HG02870 (cell line): ENCODE measurements around the gene STK40.

Source experiments
- ATAC-seq: cut with Tn5 transposase; IDR thresholded peaks from one replicate; pipeline ENCODE4 v1.9.1; 2021; ENCODE audit warnings: mild to moderate bottlenecking, moderate library complexity; ENCODE audit not compliant: unreplicated experiment

The STK40 gene

DNA sequence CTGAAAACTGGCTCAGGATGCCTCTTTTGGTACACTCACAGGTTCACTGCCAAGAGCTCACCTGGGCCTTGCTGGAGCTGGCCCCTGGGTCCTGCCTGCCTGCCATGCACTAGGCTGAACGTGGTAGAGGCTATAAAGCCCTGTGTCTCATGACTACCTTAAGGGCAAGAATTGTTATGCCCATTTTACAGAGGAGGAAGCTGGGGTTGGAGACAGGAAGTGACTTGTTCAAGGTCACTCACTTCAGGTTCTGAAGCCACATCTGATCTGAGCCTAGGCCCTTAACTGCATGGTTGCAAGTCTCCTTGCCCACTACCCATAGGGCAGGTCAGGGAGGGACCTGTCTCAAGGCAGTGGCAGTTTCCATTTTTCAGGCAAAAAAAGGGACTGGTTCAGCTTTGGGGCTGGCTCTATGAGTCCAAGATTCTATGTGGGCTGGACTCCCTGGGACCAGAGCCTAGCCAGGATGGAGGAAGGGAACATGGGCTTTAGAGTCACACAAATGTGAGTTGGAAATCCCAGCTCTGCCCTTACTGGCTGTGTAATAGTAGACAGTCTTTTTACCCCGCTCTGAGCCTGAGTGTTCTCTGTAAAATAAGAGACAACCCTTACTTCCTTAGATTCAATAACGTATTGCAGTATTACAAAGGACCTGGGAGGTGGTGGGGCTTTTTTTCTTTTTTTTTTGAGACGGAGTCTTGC lies 7.8 kb downstream of the STK40 start:
- no peak for ATAC-seq

DNA sequence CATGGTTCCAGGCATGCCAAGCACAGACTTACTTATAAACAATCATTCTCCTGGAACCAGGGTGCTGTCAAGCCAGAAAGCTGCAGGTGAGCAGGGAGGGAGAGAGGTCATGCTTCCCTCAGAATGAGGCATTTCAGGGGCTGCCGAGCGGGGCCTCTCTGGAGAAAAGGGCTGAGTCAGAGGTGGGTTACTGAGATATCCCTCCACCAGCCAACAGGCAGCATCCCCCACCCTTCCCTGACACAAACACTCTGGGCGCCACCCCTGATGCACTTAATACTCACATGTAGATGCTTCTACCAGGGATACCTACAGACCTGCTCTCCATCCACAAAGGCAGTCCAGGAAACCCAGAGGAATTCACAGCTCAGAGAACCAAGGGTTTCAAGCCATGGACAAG lies 13.1 kb downstream of the STK40 start:
- no peak for ATAC-seq

DNA sequence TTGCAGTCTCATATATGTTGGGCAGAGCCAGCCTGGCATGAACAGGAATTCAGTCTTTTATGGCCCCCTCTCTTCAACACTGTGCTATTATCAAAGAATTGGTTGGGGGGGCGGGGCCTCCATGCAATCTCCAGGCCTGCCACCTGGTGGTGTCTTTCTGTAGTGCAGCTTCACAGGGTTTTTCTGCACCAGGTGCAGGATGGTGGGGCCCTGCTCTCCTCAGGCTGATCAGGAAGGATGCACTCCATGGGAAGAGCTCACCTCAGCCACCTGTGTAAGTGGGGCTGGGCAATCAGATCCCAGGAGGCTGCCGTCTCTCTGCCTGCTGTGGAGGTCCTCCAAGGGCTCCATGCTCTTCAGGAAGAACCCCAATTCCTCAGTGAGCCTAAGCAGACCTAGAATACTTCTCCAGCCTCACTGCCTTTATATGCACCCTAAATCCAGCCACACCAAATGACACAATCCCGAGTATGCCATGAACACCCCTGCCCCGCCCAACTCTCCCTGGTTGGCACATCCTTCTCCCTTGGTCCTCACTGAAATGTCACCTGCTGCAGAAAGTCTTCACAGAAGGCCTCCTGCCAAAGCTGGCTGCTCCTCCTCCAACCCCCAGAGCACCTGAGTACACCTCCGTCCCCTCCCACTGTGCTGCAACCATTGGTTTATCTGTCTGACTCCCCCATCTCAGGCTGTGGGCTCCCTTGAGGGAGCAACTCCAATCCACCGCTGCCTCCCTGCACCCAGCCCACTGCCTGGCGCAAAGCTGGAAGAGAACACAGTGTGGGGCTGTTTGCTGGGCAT lies 16.5 kb downstream of the STK40 start:
- no peak for ATAC-seq

DNA sequence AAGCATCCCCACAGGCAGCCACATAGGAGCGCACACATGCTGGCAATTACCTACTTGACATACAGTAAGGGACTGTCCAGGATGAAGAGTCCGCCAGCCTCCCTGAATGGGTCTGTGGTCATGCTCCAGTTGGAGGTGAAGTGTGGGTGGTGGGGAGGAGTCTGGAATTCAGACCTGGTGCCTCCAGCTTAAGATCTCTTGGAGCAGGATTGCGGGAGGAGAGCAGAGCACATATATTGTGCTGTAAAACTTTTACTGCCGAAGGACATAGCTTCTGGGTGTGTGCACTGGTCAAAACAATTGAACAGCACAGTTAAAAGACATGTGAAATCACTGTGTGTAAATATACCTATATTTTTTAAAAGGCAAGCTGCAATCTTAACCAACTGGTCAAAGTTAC lies 17.9 kb downstream of the STK40 start:
- no peak for ATAC-seq

DNA sequence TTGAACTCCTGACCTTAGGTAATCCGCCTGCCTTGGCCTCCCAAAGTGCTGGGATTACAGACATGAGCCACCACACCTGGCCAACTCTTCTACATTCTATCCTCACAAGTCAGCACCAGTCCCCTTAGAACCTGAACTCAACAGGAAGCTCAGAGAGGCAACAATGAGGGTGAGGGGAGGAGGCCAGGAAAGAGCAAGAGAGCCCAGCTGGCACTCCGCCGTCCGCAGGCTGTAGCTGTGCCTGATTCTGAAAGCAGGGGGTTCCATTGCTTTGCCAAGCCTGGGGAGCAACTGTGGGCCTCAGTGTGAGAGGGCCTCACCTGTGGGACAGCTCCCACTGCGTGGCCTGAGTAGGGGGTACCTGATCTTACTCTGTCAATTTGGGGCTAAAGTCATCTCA lies 18.7 kb downstream of the STK40 start:
- ATAC-seq: no peak

DNA sequence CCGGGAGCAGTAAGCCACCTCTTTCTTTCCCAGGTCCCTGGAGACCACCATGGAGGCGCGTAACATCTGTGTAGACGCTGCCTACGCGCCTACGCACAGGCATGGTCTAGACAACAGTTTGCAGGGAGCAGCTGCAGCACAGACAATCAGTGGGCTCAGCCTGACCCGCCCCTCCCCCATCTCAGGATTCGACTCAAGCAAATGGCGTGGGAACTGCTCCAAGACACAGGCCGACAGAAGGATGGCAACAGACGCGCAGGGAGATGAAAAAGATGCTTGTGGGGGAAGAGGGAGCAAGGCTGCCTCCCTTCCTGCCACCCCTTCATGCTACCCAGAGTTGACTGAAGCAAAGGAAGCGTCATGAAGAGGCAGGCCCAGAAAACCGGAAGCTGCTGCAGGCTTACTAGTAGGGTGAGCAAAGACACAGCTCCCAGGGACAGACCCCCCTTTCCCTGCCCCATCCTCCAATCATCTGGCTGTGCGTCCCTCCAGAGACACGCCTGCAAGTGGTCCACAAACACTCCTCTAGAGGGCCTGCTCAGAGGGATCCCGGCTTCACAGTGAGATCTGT lies 19.5 kb downstream of the STK40 start:
- no peak for ATAC-seq

DNA sequence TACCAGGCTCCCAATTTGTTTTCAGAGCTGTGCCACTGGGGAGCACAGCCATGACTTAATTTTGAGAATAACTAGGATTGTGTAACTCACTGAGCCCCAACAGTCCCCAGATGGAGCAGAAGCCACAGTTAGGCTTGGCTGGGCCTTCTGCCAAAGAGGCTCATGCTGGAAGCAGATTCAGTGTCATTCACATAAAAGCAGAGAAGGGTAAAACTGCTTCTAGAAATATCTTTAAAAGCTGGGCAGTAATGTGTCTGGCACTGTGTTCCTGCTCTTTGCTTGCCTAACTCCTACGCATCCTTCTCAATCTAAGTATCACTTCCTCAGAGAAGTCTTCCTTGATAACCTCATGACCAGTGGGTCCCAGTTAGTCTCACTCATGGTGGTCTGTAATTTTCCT lies 20.3 kb downstream of the STK40 start:
- ATAC-seq: no peak

DNA sequence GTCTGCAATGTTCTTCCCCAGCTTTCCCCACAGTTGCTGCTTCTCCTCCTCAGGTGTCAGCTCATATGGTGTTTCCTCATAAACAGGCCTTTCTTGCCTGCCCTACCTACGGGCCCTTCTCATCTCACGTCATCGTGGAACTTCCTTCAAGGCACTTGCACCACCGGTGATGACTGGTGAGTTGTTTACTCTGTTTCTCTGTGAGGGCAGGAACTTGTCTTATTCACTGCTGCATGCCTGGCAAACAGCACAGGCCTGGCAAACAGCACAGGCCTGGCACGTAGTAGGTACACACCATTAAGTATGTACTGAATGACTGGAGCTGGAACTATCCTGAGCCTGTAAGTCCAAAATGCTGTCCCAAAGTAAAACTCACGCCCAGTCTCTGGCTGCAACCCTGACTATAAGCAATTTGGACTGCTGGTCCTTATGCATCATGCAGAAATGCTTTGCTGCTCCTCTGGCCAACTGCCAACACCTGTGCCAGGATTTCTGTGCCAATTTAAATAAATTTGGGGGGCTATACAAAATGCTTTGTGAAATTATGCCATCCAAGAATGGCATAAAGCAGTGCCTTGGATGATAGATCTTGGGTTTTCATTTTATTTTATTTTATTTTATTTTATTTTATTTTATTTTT lies 25.7 kb downstream of the STK40 start:
- ATAC-seq: no peak

DNA sequence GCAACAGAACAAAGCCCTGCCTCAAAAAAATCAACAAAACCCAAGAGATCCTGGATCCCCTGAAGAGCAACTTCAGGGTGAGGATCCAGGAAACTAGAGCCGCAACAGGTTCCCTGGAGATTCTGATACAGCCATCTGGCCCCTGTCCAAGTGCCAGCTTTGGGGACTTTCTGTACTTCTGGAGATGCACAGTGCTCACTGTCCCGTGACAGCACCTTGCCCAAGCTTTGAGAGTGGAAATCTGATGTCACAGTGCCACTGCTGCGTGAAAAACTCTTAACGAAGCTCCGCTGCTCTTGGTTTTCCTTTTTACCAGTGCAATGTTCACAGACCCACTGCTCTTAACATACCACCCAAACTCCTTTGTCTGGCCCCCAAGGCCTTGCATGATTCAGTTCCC lies 26.3 kb downstream of the STK40 start:
- ATAC-seq: no peak

DNA sequence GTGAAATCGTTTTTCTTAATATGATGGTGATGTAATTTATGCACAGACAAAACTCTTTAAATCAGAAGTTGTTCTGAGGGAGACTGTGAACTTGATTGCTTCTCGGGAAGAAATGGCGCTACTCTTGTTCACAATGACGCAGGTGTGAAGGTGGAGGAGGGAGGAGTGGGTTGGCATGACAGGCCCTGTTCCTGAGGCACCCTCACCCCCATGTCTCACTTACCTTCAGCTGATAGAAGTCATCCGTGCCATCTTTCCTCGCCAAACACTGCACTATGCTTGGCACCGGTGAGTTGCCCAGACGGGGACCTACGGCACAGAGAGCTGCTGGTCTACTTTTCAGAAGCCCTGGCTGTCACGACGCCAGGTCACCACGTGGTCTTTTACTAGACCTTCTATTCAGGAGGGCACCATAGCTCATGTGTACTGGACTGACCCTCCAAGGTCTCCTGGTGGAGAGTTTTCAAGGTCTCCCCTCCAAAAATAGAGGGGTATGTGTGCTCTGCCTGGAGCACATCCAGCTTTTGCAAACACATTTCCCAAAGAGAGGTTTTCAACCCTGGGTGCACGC lies 27.1 kb downstream of the STK40 start:
- ATAC-seq: no peak

DNA sequence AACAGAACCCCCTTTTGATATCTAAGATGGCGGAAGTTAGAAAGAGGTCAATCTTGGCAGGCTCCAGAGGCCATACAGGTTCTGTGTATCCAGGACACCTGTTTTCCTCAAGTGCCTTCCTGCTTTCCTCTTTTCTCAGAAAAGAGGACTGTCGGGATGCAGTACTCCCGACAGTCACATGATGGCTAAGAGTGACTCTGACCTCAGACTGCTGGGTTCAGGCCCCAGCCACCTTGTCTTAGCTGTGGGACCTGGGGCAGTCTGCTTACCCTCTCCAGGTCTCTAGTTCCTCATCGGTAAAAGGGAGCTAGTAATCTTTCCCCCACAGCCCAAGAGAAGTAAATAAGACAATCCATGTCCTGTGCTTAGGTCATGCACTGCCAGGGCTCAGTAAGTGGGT lies 29.9 kb downstream of the STK40 start:
- ATAC-seq: no peak

DNA sequence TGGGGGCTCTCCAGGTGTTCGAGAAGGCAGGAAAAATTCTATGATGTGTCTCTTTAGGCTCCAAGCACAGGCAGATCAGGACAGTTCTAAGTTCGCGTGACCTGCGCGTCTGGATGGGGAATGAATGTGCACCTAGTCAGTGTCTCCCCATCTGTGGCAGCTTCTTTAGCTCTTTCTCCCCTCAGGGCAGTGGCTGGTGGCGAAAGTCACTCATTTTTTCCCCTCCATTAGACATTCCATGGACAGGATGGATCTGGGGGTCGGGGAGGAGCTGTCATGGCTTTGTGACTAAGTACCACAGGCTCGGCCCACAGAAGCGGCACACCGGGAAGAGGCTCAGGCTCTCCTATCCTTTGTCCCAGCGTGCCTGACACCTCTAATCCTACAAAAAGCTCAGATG lies 31.2 kb downstream of the STK40 start:
- ATAC-seq: no peak

DNA sequence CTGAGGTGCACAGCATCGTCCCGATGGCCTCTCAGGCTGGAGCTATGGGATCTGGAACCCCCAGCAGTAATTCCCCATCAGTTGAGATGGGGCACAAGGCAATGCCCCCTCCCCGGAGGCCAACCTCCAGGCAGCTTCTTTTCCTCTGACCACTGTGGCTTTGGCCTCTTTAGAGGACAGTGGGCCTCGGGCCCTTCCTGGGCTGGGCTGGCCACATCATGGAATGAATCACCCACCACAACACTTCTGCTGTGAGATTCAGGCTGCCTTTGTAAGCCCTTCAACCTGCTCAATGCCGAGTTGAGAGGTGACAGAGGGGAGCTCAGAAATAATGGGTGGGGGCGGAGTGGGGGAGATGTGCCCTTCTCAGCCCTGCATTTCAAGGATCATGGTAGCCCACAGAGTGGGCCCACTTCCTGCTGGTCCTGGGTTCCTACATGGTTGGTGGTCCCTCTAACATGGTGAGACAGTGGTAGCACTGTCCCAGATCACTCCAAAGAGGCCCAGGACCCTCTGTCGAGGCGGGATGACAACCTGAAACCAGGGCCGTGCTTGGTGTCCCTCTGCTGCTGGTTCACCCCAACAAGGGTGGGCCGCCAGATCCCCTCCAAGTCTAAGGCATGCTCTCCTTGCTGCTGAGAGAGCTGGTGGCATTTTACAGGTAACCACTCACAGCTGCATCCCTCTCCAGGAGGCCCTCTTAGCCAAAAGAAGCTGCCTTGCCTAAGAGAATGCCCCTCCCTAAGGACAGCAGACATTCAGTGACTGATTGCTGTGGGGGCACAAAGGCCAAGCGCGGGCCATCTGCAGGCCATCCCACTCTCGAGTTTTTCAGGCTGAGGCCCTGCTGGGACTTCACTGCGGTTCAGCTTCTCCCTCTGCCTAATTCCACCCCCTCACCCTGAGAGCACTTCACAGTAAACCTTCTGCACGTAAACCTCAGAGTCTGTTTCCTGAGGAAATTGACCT lies 32.5 kb downstream of the STK40 start:
- ATAC-seq: no peak

DNA sequence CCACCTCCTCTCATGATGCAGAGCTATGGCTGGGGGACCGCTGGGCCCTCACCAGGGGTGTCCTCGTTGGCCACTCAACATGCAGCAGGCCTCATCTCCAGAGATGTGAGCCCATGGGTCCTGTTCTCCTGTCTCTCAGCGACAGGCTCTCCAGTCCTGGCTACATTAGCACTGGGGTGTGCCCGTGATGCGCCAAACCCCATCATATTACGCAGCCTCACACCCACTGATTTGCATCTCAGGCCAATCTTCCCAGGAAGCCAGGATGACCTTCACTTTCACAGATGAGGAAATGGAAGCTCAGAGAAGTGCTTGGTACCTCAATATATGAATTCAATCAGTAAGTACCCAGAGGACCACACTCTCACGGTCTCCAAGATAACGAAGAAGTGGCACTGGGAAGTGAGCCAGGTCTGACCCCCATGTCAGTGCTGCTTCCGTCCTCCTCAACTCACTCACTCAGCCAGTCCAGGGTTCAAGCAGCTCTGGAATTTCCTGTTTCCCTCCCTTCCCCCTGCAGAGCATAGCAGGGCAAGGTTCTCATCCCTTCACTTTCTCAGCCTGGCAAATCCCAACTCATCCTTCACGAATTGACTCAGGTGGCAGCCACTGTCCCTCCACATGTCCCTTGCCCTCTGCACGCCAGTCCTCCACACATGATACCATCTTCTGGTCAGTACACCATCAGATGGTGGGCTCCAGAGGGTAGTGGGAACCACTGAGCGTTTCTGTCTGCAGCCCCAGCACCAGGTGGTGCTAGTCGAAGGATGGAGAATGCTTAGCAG lies 33.4 kb downstream of the STK40 start:
- ATAC-seq: no peak

DNA sequence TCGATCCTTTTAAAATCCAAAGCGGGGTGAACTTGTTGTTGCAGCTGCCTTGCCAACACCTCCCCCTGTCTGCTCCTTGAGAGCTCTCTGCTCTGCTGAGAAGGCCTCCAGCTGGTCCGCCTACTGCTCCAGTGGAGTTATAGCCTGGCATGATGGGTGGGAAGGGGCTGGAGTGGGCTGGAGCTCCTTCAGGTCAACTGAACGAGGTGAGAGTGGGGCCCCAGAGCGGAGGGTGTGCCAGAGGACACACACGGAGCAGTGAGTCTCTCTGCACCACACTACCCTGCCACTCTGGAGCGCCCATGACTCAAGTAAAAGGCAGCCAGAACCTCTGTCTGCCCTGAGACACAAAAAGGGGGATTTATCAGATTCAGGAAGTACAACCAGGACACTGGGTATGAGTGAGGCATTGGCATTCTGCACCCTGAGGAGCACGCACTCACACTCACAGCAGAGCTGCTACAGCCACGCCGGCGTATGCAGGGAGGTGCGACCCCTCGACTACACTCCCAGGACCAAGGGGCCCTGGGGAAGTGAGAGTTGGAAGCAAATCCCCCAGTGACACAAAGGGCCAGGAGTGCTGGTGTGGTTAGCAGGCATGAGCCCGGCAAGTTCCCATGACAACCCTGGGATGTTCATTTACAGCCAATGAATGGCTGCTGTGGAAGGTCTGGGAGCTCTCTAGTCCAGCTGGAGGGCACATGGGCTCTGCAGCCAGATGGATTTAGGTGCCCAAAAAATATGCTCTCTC lies 34.3 kb downstream of the STK40 start:
- no peak for ATAC-seq

DNA sequence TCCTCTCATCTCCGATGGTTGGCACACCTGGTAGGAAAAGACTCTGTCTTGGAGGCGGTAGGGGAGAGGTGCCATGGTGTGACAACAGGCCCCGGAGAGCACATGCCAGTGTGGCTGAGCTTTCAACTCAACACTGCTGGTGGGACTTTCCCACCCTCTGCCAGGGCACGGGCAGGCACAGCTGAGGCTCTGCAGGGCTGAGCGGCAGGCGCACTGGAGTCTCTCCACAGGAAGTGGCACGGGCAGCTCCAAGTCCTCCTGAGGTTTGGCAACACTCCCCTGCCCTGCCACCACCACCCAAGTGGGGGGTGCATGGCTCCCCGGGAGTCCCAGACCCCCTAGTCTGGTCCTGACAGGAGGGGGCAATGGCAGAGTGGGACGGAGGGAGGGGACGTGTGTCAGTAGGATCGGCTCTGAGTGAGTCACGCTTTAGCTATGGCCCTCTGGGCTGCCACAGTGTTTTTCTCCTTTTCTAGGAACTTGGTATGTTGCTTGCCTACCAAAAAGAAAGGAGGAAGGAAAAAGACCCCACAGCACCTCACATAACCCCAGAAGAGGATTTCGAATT lies 35.0 kb downstream of the STK40 start:
- no peak for ATAC-seq

DNA sequence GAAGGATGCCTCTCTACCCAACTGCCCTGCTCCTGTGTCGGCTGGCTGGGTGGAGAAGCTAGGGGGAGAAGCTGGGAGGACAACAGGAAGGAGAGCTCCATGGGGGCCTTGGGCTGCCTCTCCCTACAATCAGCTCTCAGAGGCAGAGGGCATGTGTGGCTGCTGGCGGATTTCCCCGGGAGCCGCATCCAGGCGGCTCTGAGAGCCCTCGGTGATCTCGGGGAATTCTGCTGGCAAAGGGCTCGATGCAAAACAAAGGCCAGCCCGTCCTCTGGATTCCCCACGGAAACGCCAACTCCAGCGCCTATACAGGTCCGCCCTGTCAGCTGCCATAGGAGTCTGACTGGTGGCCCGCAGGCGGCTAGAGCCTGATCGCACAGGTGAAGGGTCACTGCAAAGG lies 35.9 kb downstream of the STK40 start:
- ATAC-seq: no peak

DNA sequence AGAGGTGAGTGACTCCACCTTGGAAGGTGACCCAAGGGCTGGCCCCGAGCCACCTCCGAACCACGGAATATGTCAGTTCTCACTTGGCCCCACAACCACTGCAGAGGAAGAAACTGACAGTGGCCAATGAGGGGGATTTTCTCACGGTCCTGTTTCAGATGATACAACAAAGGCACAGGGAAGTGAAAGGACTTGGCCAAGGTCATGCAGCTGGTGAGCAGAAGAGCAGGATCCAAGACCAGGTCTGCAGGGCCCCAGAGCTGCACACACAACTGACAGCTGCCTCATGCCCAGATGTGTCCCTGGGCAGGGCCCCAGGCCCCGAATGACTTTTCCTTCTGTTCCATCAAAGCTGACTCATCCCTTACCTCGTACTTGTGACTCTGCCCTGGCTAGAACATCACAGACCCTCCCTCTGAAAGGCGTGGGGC lies 36.5 kb downstream of the STK40 start:
- ATAC-seq: no peak
